HEK293 (cell line): Measurements from ENCODE around the gene SKAP1.

ENCODE experiments used
- BCL11B ChIP-seq: fragments of 450-650 bp; formaldehyde crosslinking; IDR thresholded peaks from 2 replicates; pipeline ENCODE4 v1.5.1; 2016; ENCODE audit warnings: low read depth, missing biosample characterization, missing genetic modification characterization
- ZNF23 ChIP-seq: fragments of 450-650 bp; formaldehyde crosslinking; IDR thresholded peaks from 2 replicates; pipeline ENCODE4 v1.5.1; 2016; ENCODE audit warnings: missing biosample characterization, missing genetic modification characterization, borderline replicate concordance
- ZNF274 ChIP-seq, 2 experiments: fragments of 200-500 bp in 1 of 2; fragments of 450-650 bp in 1 of 2; sonication (Bioruptor generic) in 1 of 2; formaldehyde crosslinking in 1 of 2; IDR thresholded peaks; 2 replicates each; pipeline versions ENCODE4 v1.5.1 to v1.6.1; 2014 to 2016; ENCODE audit warnings: borderline replicate concordance in 1 of 2, inconsistent platforms in 1 of 2, low read length in 1 of 2, missing biosample characterization in 1 of 2, missing genetic modification characterization in 1 of 2
- ZNF366 ChIP-seq: fragments of 450-650 bp; formaldehyde crosslinking; conservative IDR thresholded peaks from 2 replicates; pipeline ENCODE4 v1.5.1; 2016; ENCODE audit warnings: missing biosample characterization, missing genetic modification characterization
- ZNF776 ChIP-seq: fragments of 450-650 bp; formaldehyde crosslinking; IDR thresholded peaks from 2 replicates; pipeline ENCODE4 v1.5.0; 2017; ENCODE audit warnings: missing biosample characterization, missing genetic modification characterization, borderline replicate concordance
- TF ChIP-seq, protein P1 (sequence below): fragments of 450-650 bp; formaldehyde crosslinking; IDR thresholded peaks from 2 replicates; pipeline ENCODE4 v1.5.0; 2017; ENCODE audit warnings: missing biosample characterization, missing genetic modification characterization, borderline replicate concordance
- TF ChIP-seq, protein P2 (sequence below): fragments of 450-650 bp; formaldehyde crosslinking; IDR thresholded peaks from 2 replicates; pipeline ENCODE4 v1.5.1; 2016; ENCODE audit warnings: missing biosample characterization, missing genetic modification characterization

DNA sequence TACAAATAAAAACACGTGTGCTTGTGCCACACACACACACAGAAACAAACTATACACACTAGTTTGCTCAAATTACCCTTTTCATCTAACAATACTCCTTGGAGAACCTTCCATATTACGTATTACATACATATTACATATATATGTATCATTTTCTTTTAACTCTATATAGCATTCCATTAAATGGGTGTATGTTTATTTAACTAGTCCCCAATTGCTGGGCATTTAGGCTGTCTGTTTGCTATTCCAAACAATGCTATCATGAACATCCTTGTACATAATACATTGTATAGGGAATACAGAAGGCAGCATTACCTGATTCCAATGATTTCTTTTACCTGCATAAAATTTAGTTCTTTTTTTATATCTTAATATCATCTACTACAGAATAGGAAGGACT, 73.1 kb downstream of the SKAP1 start:
- TF ChIP-seq ZNF23 (no peak), ZNF274 (IDR thresholded peaks at IDR 0.05; ENCODE audit: low read length) (no peak), ZNF274 (tag by site-specific recombination; IDR thresholded peaks at IDR 0.05; ENCODE audit: borderline replicate concordance) (no peak), BCL11B (tag by site-specific recombination) (no peak), ZNF366 (tag by site-specific recombination) (no peak), ZNF776 (tag by site-specific recombination) (no peak)
- TF ChIP-seq, protein P1, sequence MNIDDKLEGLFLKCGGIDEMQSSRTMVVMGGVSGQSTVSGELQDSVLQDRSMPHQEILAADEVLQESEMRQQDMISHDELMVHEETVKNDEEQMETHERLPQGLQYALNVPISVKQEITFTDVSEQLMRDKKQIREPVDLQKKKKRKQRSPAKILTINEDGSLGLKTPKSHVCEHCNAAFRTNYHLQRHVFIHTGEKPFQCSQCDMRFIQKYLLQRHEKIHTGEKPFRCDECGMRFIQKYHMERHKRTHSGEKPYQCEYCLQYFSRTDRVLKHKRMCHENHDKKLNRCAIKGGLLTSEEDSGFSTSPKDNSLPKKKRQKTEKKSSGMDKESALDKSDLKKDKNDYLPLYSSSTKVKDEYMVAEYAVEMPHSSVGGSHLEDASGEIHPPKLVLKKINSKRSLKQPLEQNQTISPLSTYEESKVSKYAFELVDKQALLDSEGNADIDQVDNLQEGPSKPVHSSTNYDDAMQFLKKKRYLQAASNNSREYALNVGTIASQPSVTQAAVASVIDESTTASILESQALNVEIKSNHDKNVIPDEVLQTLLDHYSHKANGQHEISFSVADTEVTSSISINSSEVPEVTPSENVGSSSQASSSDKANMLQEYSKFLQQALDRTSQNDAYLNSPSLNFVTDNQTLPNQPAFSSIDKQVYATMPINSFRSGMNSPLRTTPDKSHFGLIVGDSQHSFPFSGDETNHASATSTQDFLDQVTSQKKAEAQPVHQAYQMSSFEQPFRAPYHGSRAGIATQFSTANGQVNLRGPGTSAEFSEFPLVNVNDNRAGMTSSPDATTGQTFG (tag by site-specific recombination), result no peak
- TF ChIP-seq, protein P2, sequence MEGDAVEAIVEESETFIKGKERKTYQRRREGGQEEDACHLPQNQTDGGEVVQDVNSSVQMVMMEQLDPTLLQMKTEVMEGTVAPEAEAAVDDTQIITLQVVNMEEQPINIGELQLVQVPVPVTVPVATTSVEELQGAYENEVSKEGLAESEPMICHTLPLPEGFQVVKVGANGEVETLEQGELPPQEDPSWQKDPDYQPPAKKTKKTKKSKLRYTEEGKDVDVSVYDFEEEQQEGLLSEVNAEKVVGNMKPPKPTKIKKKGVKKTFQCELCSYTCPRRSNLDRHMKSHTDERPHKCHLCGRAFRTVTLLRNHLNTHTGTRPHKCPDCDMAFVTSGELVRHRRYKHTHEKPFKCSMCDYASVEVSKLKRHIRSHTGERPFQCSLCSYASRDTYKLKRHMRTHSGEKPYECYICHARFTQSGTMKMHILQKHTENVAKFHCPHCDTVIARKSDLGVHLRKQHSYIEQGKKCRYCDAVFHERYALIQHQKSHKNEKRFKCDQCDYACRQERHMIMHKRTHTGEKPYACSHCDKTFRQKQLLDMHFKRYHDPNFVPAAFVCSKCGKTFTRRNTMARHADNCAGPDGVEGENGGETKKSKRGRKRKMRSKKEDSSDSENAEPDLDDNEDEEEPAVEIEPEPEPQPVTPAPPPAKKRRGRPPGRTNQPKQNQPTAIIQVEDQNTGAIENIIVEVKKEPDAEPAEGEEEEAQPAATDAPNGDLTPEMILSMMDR (tag by site-specific recombination), result no peak
